Liver (tissue), 9 donors: Measurements from ENCODE around the gene RTP5. TPM values are rescaled to one million over a fixed set of nuclear protein-coding genes. Genes with fewer than 3 reads are reported as not detected.

Experiments used
- DNase-seq: peaks from one replicate; pipeline ENCODE4 v3.0.0-alpha.2; 2017; ENCODE audit warnings: low spot score
- H3K27ac ChIP-seq, 2 donors: one replicate each; pipeline ENCODE4 v1.7.0; 2013; ENCODE audit warnings: inconsistent platforms in 2 of 2, low read length in 2 of 2, control low read depth in 1 of 2, low read depth in 1 of 2, mild to moderate bottlenecking in 1 of 2
- H3K27me3 ChIP-seq, 4 donors: one replicate each; pipeline versions ENCODE4 v1.6.1 to v1.7.0; 2013; ENCODE audit warnings: low read length in 3 of 4, inconsistent platforms in 1 of 4, mild to moderate bottlenecking in 1 of 4, moderate library complexity in 1 of 4; ENCODE audit not compliant: control insufficient read depth in 4 of 4, insufficient read depth in 4 of 4
- H3K36me3 ChIP-seq, 4 donors: one replicate each; pipeline versions ENCODE4 v1.6.1 to v1.7.0; 2013; ENCODE audit warnings: low read length in 3 of 4, mild to moderate bottlenecking in 3 of 4, low read depth in 1 of 4, moderate library complexity in 1 of 4; ENCODE audit not compliant: control insufficient read depth in 4 of 4, insufficient read depth in 3 of 4
- H3K4me1 ChIP-seq, 4 donors: one replicate each; pipeline versions ENCODE4 v1.6.1 to v1.7.0; 2013; ENCODE audit warnings: low read length in 3 of 4, mild to moderate bottlenecking in 3 of 4, moderate library complexity in 1 of 4; ENCODE audit not compliant: control insufficient read depth in 4 of 4, insufficient read depth in 4 of 4
- H3K4me3 ChIP-seq, 3 donors: one replicate each; pipeline versions ENCODE4 v1.6.1 to v1.7.0; 2013; ENCODE audit warnings: low read length in 3 of 3, control low read depth in 1 of 3, low read depth in 1 of 3, mild to moderate bottlenecking in 1 of 3
- H3K9ac ChIP-seq, 2 donors: one replicate each; pipeline ENCODE4 v1.7.0; 2013; ENCODE audit warnings: low read length in 2 of 2, mild to moderate bottlenecking in 2 of 2, moderate library complexity in 2 of 2, control low read depth in 1 of 2, low read depth in 1 of 2
- H3K9me3 ChIP-seq, 4 donors: one replicate each; pipeline versions ENCODE4 v1.6.1 to v1.7.0; 2013; ENCODE audit warnings: low read length in 3 of 4; ENCODE audit not compliant: control insufficient read depth in 4 of 4
- EGR1 ChIP-seq, 2 donors: IDR thresholded peaks; 2 replicates each; pipeline ENCODE4 v1.6.1; 2016 to 2018; ENCODE audit warnings: antibody characterized with exemption in 2 of 2, low read depth in 2 of 2
- FOXA1 ChIP-seq: IDR thresholded peaks from 2 replicates; pipeline ENCODE4 v1.6.1; 2016; ENCODE audit warnings: antibody characterized with exemption
- FOXA2 ChIP-seq: IDR thresholded peaks from 2 replicates; pipeline ENCODE4 v1.6.1; 2016; ENCODE audit warnings: antibody characterized with exemption
- GABPA ChIP-seq, 2 donors: IDR thresholded peaks in 1 of 2; conservative IDR thresholded peaks in 1 of 2; 2 replicates each; pipeline ENCODE4 v1.6.1; 2016; ENCODE audit warnings: antibody characterized with exemption in 2 of 2, mild to moderate bottlenecking in 1 of 2, moderate library complexity in 1 of 2
- HNF4A ChIP-seq, 2 donors: conservative IDR thresholded peaks; 2 replicates each; pipeline ENCODE4 v1.6.1; 2016; ENCODE audit warnings: antibody characterized with exemption in 2 of 2, mild to moderate bottlenecking in 2 of 2
- HNF4G ChIP-seq: IDR thresholded peaks from 2 replicates; pipeline ENCODE4 v1.6.1; 2016; ENCODE audit warnings: antibody characterized with exemption
- JUND ChIP-seq, 2 donors: IDR thresholded peaks; 2 replicates each; pipeline ENCODE4 v1.6.1; 2016; ENCODE audit warnings: antibody characterized with exemption in 2 of 2
- NR2F2 ChIP-seq: IDR thresholded peaks from 2 replicates; pipeline ENCODE4 v1.6.1; 2016; ENCODE audit warnings: antibody characterized with exemption
- RAD21 ChIP-seq, 2 donors: IDR thresholded peaks; 2 replicates each; pipeline ENCODE4 v1.6.1; 2016; ENCODE audit warnings: antibody characterized with exemption in 2 of 2, mild to moderate bottlenecking in 2 of 2
- RXRA ChIP-seq, 2 donors: IDR thresholded peaks; 2 replicates each; pipeline ENCODE4 v1.6.1; 2017 to 2018; ENCODE audit warnings: antibody characterized with exemption in 2 of 2, mild to moderate bottlenecking in 1 of 2
- SP1 ChIP-seq: IDR thresholded peaks from 2 replicates; pipeline ENCODE4 v1.6.1; 2018; ENCODE audit warnings: antibody characterized with exemption, mild to moderate bottlenecking
- TAF1 ChIP-seq: conservative IDR thresholded peaks from 2 replicates; pipeline ENCODE4 v1.6.1; 2016; ENCODE audit warnings: antibody characterized with exemption, mild to moderate bottlenecking
- YY1 ChIP-seq: IDR thresholded peaks from 2 replicates; pipeline ENCODE4 v1.6.1; 2016; ENCODE audit warnings: antibody characterized with exemption, mild to moderate bottlenecking
- ZBTB33 ChIP-seq: IDR thresholded peaks from 2 replicates; pipeline ENCODE4 v1.6.1; 2016; ENCODE audit warnings: antibody characterized with exemption
- WGBS: extraction: QIAGEN DNeasy Blood & Tissue Kit; methylation state at CpG from one replicate; pipeline ENCODE4 v1.1.7; 2013; 5-methylcytosine and 5-hydroxymethylcytosine counted together
- polyA plus RNA-seq, 2 donors: library from polyadenylated mRNA; stranded (reverse) in 1 of 2; unstranded in 1 of 2; fragments of 200-250 nt in 1 of 2; fragments of >200 nt in 1 of 2; fragmentation: Nextera tagmentation in 1 of 2; extraction: Ambion mirVana in 1 of 2; gene quantifications; one replicate each; pipeline versions ENCODE4 v1.2.1 to v1.2.3, GENCODE V29; 2013 to 2015
- total RNA-seq, 2 donors: library from RNA; depleted of rRNA; stranded (reverse); fragments of >200 nt; gene quantifications; one replicate each; pipeline ENCODE4 v1.2.3, GENCODE V29; 2014
- TF ChIP-seq, protein P1 (sequence below): IDR thresholded peaks from 2 replicates; pipeline ENCODE4 v1.6.1; 2016; ENCODE audit warnings: antibody characterized with exemption, mild to moderate bottlenecking
- TF ChIP-seq, protein P2 (sequence below): fragments of 150-350 bp; IDR thresholded peaks from 2 replicates; pipeline ENCODE4 v1.5.1; 2017; ENCODE audit warnings: improper control_type of control experiment, low read depth, low read length; ENCODE audit not compliant: missing input control
- TF ChIP-seq, protein P3 (sequence below): IDR thresholded peaks from 2 replicates; pipeline ENCODE4 v1.6.1; 2016; ENCODE audit warnings: antibody characterized with exemption
- donor health status: healthy.
- donor health status: healthy.
- donor health status: healthy.
- donor health status: healthy.
- donor health status: healthy.

The RTP5 gene
- total and polyA plus RNA-seq, 4 donors, result under 0.01 to 0.03 TPM; not detected in 2

GRCh38 chr2:241898463-241899270 lies 29.1 kb downstream of the RTP5 start:
- Histone ChIP-seq H3K4me3 (no peak overlapping the region), H3K9ac (no peak overlapping the region), H3K27ac (no peak overlapping the region), H3K9me3 (no peaks in the 10 kb centered on the region), H3K27me3 (no peaks in the 10 kb centered on the region), H3K36me3 (no peaks in the 10 kb centered on the region), H3K4me1 (peaks cover 0 to 10% (median 7%) of the 10 kb centered on the region in 4 donors)
- TF ChIP-seq HNF4G (no peak), TAF1 (no peak), FOXA2 (no peak), GABPA (IDR thresholded peaks at IDR 0.05 in 1 of 2, conservative IDR thresholded peaks at IDR 0.05 in 1 of 2) (no peak), ZBTB33 (no peak), RAD21 (IDR thresholded peaks at IDR 0.05) (no peak), YY1 (no peak), FOXA1 (no peak), HNF4A (conservative IDR thresholded peaks at IDR 0.05) (no peak), NR2F2 (no peak), EGR1 (IDR thresholded peaks at IDR 0.05; ENCODE audit: low read depth in 2 of 2) (no peak), RXRA (IDR thresholded peaks at IDR 0.05) (no peak), JUND (IDR thresholded peaks at IDR 0.05) (no peak), SP1 (no peak)
- TF ChIP-seq, protein P1, sequence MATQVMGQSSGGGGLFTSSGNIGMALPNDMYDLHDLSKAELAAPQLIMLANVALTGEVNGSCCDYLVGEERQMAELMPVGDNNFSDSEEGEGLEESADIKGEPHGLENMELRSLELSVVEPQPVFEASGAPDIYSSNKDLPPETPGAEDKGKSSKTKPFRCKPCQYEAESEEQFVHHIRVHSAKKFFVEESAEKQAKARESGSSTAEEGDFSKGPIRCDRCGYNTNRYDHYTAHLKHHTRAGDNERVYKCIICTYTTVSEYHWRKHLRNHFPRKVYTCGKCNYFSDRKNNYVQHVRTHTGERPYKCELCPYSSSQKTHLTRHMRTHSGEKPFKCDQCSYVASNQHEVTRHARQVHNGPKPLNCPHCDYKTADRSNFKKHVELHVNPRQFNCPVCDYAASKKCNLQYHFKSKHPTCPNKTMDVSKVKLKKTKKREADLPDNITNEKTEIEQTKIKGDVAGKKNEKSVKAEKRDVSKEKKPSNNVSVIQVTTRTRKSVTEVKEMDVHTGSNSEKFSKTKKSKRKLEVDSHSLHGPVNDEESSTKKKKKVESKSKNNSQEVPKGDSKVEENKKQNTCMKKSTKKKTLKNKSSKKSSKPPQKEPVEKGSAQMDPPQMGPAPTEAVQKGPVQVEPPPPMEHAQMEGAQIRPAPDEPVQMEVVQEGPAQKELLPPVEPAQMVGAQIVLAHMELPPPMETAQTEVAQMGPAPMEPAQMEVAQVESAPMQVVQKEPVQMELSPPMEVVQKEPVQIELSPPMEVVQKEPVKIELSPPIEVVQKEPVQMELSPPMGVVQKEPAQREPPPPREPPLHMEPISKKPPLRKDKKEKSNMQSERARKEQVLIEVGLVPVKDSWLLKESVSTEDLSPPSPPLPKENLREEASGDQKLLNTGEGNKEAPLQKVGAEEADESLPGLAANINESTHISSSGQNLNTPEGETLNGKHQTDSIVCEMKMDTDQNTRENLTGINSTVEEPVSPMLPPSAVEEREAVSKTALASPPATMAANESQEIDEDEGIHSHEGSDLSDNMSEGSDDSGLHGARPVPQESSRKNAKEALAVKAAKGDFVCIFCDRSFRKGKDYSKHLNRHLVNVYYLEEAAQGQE, result no peak
- TF ChIP-seq, protein P2, sequence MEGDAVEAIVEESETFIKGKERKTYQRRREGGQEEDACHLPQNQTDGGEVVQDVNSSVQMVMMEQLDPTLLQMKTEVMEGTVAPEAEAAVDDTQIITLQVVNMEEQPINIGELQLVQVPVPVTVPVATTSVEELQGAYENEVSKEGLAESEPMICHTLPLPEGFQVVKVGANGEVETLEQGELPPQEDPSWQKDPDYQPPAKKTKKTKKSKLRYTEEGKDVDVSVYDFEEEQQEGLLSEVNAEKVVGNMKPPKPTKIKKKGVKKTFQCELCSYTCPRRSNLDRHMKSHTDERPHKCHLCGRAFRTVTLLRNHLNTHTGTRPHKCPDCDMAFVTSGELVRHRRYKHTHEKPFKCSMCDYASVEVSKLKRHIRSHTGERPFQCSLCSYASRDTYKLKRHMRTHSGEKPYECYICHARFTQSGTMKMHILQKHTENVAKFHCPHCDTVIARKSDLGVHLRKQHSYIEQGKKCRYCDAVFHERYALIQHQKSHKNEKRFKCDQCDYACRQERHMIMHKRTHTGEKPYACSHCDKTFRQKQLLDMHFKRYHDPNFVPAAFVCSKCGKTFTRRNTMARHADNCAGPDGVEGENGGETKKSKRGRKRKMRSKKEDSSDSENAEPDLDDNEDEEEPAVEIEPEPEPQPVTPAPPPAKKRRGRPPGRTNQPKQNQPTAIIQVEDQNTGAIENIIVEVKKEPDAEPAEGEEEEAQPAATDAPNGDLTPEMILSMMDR, result no peak
- TF ChIP-seq, protein P3, sequence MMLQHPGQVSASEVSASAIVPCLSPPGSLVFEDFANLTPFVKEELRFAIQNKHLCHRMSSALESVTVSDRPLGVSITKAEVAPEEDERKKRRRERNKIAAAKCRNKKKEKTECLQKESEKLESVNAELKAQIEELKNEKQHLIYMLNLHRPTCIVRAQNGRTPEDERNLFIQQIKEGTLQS, result no peak
- 93% methylated on average over 30 of the region's 30 CpGs for WGBS
- DNase-seq, result peak; percentile 17
